PC-9 (cell line): ENCODE data around the gene ZNF438.

ENCODE experiments used
- CTCF ChIP-seq: fragments of 200-600 bp; sonication (generic); conservative IDR thresholded peaks from 2 replicates; pipeline ENCODE4 v1.6.1; 2017; ENCODE audit warnings: mixed run types, antibody characterized with exemption, mild to moderate bottlenecking, moderate library complexity
- EZH2 ChIP-seq: fragments of 200-600 bp; sonication (generic); IDR thresholded peaks from 2 replicates; pipeline ENCODE4 v1.8.0; 2017; ENCODE audit warnings: antibody characterized with exemption, low read depth

GRCh38 chr10:31075881-31076609, 44.4 kb upstream of the ZNF438 start:
- TF ChIP-seq CTCF (no peak), EZH2 (no peak)
